Ovary (tissue), 3 donors: ENCODE results near the gene LRP2.
"Not testable (repeated sequence)": the region's sequence is repeated elsewhere in the genome, so short reads cannot be mapped to it uniquely, and the experiment has no call there.

Experiments
- EP300 ChIP-seq: sonication (generic); formaldehyde crosslinking; IDR thresholded peaks from one replicate; pipeline ENCODE4 v1.6.1; 2017; ENCODE audit warnings: antibody characterized with exemption
- POLR2A ChIP-seq: fragments of 450-650 bp; IDR thresholded peaks from one replicate; pipeline ENCODE4 v1.6.1; 2017; ENCODE audit warnings: antibody characterized with exemption, mild to moderate bottlenecking, moderate library complexity
- TF ChIP-seq, protein P1 (sequence below), 3 donors: fragments of 450-650 bp in 2 of 3; fragments of 200-600 bp in 1 of 3; IDR thresholded peaks; one replicate each; pipeline versions ENCODE4 v1.5.1 to v1.8.0; 2016 to 2022; ENCODE audit warnings: antibody characterized with exemption in 3 of 3, mild to moderate bottlenecking in 1 of 3
- donor health status: DM: no; HTN: no; CAD: no.

DNA sequence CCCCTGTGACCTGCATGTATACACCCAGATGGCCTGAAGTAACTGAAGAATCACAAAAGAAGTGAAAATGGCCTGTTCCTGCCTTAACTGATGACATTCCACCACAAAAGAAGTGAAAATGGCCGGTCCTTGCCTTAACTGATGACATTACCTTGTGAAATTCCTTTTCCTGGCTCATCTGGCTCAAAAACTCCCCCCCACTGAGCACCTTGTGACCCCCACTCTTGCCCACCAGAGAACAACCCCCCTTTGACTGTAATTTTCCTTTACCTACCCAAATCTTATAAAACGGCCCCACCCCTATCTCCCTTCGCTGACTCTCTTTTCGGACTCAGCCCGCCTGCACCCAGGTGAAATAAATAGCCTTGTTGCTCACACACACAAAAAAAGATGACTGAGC, 225.9 kb downstream of the LRP2 start:
- TF ChIP-seq, protein P1, sequence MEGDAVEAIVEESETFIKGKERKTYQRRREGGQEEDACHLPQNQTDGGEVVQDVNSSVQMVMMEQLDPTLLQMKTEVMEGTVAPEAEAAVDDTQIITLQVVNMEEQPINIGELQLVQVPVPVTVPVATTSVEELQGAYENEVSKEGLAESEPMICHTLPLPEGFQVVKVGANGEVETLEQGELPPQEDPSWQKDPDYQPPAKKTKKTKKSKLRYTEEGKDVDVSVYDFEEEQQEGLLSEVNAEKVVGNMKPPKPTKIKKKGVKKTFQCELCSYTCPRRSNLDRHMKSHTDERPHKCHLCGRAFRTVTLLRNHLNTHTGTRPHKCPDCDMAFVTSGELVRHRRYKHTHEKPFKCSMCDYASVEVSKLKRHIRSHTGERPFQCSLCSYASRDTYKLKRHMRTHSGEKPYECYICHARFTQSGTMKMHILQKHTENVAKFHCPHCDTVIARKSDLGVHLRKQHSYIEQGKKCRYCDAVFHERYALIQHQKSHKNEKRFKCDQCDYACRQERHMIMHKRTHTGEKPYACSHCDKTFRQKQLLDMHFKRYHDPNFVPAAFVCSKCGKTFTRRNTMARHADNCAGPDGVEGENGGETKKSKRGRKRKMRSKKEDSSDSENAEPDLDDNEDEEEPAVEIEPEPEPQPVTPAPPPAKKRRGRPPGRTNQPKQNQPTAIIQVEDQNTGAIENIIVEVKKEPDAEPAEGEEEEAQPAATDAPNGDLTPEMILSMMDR (IDR thresholded peaks at IDR 0.05) = not testable (repeated sequence)
- not testable (repeated sequence) for TF ChIP-seq EP300, POLR2A
